Measurements from ENCODE around the gene RCOR2. TPM values are rescaled to one million over a fixed set of nuclear protein-coding genes. Genes with fewer than 3 reads are reported as not detected.

The RCOR2 gene
- total RNA-seq, 4 donors from 2014 or later, result 0.16 to 0.74 (median 0.58) TPM; not detected in 1

DNA sequence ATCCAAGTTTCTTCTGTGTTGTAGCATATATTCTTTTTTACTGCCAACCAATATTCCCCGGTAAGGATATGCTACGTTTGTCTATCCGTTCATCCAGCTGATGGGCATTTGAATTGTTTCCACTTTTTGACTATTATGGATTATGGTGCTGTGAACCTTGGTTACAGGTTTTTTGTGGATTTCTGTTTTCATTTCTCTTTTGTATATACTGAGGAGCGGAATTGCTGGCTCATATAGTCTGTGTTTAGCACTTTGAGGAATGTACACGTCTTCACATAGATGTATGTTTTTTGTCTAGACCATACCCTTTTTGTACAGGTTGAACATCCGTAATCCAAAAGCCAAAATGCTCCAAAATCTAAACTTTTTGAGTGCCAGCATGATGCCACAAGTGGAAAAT is 23.6 kb downstream of the RCOR2 start:
- H3K4me1 ChIP-seq, result peaks cover 0 to 48% (median 16%) of the 10 kb centered on the region in 3 donors
- WGBS, 2 donors (ENCODE audit: low coverage in 1 of 2), result 87 to 95% methylated on average over 6 of the region's 6 CpGs
- no peak for ATAC-seq

DNA sequence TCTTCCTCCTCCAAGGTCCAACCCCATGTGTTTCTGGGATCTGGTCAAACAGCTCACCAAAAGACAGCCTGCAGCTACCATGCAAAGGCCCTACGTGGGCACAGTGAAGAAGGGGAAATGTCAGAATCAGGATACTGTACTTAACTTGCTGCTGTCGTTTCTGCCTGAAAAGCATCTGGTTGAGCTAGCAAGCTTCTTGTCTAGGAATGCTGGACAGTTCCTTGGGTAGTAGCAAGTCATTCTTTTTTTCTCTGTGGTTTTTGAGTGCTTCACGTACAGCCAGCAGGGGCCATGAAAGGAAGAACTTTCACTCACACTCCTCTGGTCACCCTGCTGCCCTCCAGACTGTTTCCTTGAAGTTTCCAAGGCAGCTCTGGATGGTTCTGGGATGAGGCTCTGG is 24.7 kb downstream of the RCOR2 start:
- ATAC-seq, result no peak
- Histone ChIP-seq H3K27me3 (no peaks in the 10 kb centered on the region), H3K9me3 (no peaks in the 10 kb centered on the region), H3K27ac (no peak overlapping the region), H3K4me1 (peaks cover 0 to 59% (median 25%) of the 10 kb centered on the region in 3 donors), H3K36me3 (peaks cover 0 to 25% of the 10 kb centered on the region in 2 donors), H3K4me3 (no peak overlapping the region)
- no peak for TF ChIP-seq POLR2A (IDR thresholded peaks at IDR 0.05)
- TF ChIP-seq EP300 (IDR thresholded peaks at IDR 0.05), result no peak
- no peak for TF ChIP-seq POLR2AphosphoS5 (IDR thresholded peaks at IDR 0.05)
- TF ChIP-seq, protein P1, sequence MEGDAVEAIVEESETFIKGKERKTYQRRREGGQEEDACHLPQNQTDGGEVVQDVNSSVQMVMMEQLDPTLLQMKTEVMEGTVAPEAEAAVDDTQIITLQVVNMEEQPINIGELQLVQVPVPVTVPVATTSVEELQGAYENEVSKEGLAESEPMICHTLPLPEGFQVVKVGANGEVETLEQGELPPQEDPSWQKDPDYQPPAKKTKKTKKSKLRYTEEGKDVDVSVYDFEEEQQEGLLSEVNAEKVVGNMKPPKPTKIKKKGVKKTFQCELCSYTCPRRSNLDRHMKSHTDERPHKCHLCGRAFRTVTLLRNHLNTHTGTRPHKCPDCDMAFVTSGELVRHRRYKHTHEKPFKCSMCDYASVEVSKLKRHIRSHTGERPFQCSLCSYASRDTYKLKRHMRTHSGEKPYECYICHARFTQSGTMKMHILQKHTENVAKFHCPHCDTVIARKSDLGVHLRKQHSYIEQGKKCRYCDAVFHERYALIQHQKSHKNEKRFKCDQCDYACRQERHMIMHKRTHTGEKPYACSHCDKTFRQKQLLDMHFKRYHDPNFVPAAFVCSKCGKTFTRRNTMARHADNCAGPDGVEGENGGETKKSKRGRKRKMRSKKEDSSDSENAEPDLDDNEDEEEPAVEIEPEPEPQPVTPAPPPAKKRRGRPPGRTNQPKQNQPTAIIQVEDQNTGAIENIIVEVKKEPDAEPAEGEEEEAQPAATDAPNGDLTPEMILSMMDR (IDR thresholded peaks at IDR 0.05), result no peak
- 26% methylated on average over 3 of the region's 3 CpGs for WGBS, 2 donors (ENCODE audit: low coverage in 1 of 2)

More for the DNA sequence above, 23.6 kb downstream of the RCOR2 start:
- TF ChIP-seq POLR2AphosphoS5 (IDR thresholded peaks at IDR 0.05) (no peak), EP300 (IDR thresholded peaks at IDR 0.05) (no peak), POLR2A (IDR thresholded peaks at IDR 0.05) (no peak)
- TF ChIP-seq, protein P1 (IDR thresholded peaks at IDR 0.05), result no peak
- Histone ChIP-seq H3K27ac (no peak overlapping the region), H3K9me3 (no peaks in the 10 kb centered on the region), H3K27me3 (no peaks in the 10 kb centered on the region), H3K36me3 (peaks cover 0 to 37% of the 10 kb centered on the region in 2 donors), H3K4me3 (no peak overlapping the region)

DNA sequence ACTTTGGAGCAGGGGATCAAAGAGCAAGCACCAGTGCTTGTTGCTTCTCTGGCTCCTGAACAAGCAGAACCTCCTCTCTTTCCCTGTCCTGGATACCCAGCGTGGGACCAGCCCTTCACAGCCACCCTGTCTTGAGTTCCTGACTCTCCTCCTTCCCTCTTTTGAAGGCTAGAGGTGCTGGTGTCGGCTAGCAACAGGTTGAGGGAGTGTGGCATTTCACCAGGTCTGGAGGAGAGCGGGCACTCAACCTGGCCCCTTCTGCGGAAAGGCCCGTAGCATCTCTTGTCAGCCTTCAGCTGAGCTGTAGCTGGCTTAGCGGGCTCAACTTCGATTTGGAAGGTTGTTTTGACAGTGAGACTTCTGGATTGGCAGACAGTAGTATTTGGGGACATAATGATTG is 26.6 kb downstream of the RCOR2 start:
- Histone ChIP-seq H3K9me3 (no peaks in the 10 kb centered on the region), H3K4me1 (peaks cover 0 to 63% (median 26%) of the 10 kb centered on the region in 3 donors), H3K27ac (no peak overlapping the region), H3K27me3 (no peaks in the 10 kb centered on the region), H3K4me3 (no peak overlapping the region), H3K36me3 (peaks cover 0 to 7% of the 10 kb centered on the region in 2 donors)
- ATAC-seq, result no peak
- 76 to 89% methylated on average over 3 to 7 of the region's 7 CpGs for WGBS, 2 donors (ENCODE audit: low coverage in 1 of 2)
- TF ChIP-seq EP300 (IDR thresholded peaks at IDR 0.05) (no peak), POLR2A (IDR thresholded peaks at IDR 0.05) (no peak)

DNA sequence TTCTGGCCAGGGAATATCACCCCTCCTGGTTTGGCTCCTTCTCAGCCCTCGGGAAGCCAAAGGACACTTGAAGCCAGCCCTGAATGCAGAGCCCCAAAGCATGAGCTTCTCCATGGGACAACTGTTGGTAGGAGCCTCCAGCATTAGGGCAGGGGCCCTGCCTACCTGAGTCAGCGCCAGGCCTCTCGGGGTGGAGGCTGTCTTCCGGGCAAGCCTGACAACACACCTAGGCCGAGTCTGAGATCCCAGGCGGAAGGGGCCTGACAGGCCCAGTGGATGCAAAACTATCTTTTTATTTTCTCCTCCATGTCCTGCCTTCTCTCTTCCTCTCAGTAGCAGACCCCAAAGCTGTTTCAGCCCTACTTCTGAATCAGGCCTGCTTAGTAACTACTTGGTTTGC is 27.6 kb downstream of the RCOR2 start:
- 87 to 96% methylated on average over 4 to 6 of the region's 6 CpGs for WGBS, 2 donors (ENCODE audit: low coverage in 1 of 2)
- Histone ChIP-seq H3K4me1 (peaks cover 0 to 63% (median 26%) of the 10 kb centered on the region in 3 donors), H3K36me3 (no peaks in the 10 kb centered on the region), H3K9me3 (no peaks in the 10 kb centered on the region), H3K4me3 (no peak overlapping the region), H3K27me3 (no peaks in the 10 kb centered on the region), H3K27ac (peak overlapping the region in 2 of 4 donors; percentile 43 to 49)
- TF ChIP-seq POLR2AphosphoS5 (IDR thresholded peaks at IDR 0.05), result no peak
- TF ChIP-seq, protein P1 (IDR thresholded peaks at IDR 0.05), result no peak
- no peak for TF ChIP-seq EP300 (IDR thresholded peaks at IDR 0.05)
- no peak for TF ChIP-seq POLR2A (IDR thresholded peaks at IDR 0.05)
- ATAC-seq, result no peak

DNA sequence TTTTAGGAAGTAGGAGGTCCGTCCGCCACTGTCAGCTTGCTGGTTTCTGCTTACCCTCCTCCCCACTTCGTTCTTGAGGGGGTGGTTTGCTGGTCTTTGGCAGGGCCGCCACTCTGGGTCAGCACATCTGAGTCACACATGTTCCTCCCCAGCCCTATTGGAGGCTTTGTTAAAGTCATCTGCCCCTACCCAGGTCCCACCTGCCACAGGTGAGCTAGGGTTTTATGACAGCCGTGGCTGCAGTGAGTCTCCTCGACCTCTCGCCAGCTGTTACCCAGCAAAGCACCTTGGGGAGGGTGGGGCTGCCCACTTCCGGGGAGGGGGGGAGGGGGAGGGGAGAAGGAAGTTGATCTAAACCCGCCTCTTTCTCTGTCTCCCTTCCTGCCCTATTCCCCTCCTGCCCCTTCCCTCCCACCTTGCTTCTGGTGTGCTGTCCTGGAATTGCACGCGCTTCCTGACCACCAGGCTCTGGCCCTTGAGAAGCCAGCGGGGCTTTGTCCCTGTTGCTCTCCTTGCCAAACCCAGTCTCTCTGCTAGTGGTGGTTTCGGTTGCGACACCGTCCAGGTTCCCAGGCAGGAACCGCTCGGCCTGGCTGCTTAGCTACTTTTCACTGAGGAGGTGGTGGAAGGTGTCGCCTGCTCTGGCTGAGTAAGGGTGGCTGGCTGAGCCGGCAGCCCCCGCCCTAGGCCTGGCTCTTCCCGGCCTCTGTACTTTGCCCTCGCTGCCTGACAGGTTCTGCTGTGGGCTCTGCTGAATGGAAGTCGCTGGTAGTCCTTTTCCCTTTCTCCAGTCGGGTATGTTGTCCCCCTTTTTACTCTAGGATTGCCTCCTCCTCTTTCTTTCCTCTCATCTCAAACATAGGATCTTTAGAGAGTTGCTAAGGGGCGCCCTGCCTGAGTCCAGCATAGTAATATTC is 28.5 kb downstream of the RCOR2 start:
- WGBS, 2 donors (ENCODE audit: low coverage in 1 of 2), result 23 to 41% methylated on average over 7 to 9 of the region's 25 CpGs
- Histone ChIP-seq H3K27me3 (no peaks in the 10 kb centered on the region), H3K4me1 (peaks cover 0 to 73% (median 26%) of the 10 kb centered on the region in 3 donors), H3K36me3 (no peaks in the 10 kb centered on the region), H3K27ac (peak overlapping the region in 3 of 4 donors; percentile 43 to 67 (median 49)), H3K9me3 (no peaks in the 10 kb centered on the region), H3K4me3 (peak overlapping the region in 1 of 2 donors; percentile 41)
- TF ChIP-seq POLR2A (IDR thresholded peaks at IDR 0.05) (no peak), EP300 (IDR thresholded peaks at IDR 0.05) (no peak), POLR2AphosphoS5 (IDR thresholded peaks at IDR 0.05) (no peak)
- TF ChIP-seq, protein P1 (IDR thresholded peaks at IDR 0.05), result no peak
- ATAC-seq, result peak; percentile 67

Measured in gastroesophageal sphincter (tissue), 4 donors.